H1 (cell line): ENCODE data around the gene LONP2. TPM values are rescaled to one million over a fixed set of nuclear protein-coding genes. Genes with fewer than 3 reads are reported as not detected.

Source experiments
- CTCF ChIA-PET: fragments of 300-600 bp; sonication (Branson Sonifier 250); formaldehyde crosslinking; loops from one replicate; lab custom pipeline; 2021; ENCODE audit not compliant: partially characterized antibody; lab: Charles Lee
- POLR2A ChIA-PET: fragments of 300-600 bp; sonication (Branson Sonifier 250); formaldehyde crosslinking; loops from one replicate; lab custom pipeline; 2021; ENCODE audit warnings: inconsistent platforms; ENCODE audit not compliant: partially characterized antibody; lab: Charles Lee
- DNase-seq, 2 experiments: peaks; one replicate each; pipeline versions ENCODE4 v3.0.0 to v3.0.0-alpha.2; 2010 to 2022; ENCODE audit warnings: low spot score in 2 of 2, low read depth in 1 of 2, mixed read lengths in 1 of 2
- FAIRE-seq: peaks from 2 replicates; lab custom pipeline; 2011; peaks lifted over from hg19 to GRCh38; lab: Jason Lieb, UNC
- H2AFZ ChIP-seq: 2 replicates; pipeline ENCODE4 v1.8.1; 2012; ENCODE audit warnings: low read length, inconsistent platforms
- H2AK5ac ChIP-seq: 2 replicates; pipeline ENCODE4 v1.6.1; 2013; ENCODE audit warnings: low read depth, low read length
- H2BK120ac ChIP-seq: replicated peaks from 2 replicates; pipeline ENCODE3; 2013; ENCODE audit warnings: low read depth, low read length, inconsistent platforms
- H2BK12ac ChIP-seq: 2 replicates; pipeline ENCODE4 v1.6.1; 2013; ENCODE audit warnings: low read depth, low read length
- H2BK15ac ChIP-seq: 2 replicates; pipeline ENCODE4 v1.6.1; 2013; ENCODE audit warnings: low read length
- H2BK20ac ChIP-seq: 2 replicates; pipeline ENCODE4 v1.6.1; 2013; ENCODE audit warnings: low read length
- H2BK5ac ChIP-seq: 2 replicates; pipeline ENCODE4 v1.6.1; 2013; ENCODE audit warnings: low read depth, low read length
- H3K14ac ChIP-seq: 2 replicates; pipeline ENCODE4 v1.6.1; 2013; ENCODE audit warnings: inconsistent platforms; ENCODE audit not compliant: insufficient read length
- H3K18ac ChIP-seq: 2 replicates; pipeline ENCODE4 v1.6.1; 2013; ENCODE audit warnings: low read length; ENCODE audit errors: extremely low read depth
- H3K23ac ChIP-seq: 2 replicates; pipeline ENCODE4 v1.6.1; 2013; ENCODE audit warnings: inconsistent platforms; ENCODE audit not compliant: insufficient read length
- H3K23me2 ChIP-seq: 2 replicates; pipeline ENCODE4 v1.6.1; 2013; ENCODE audit warnings: low read depth, low read length
- H3K27ac ChIP-seq: 2 replicates; pipeline ENCODE4 v1.6.1; 2011; ENCODE audit warnings: low read depth, low read length, inconsistent platforms
- H3K27me3 ChIP-seq, 4 experiments: replicated peaks in 1 of 4; 1 replicate in 1 of 4; 2 replicates in 3 of 4; pipeline versions ENCODE4 v1.6.1 to v1.8.1; 2011 to 2013; ENCODE audit warnings: low read length in 3 of 4, mild to moderate bottlenecking in 3 of 4, inconsistent platforms in 2 of 4, mixed read lengths in 2 of 4, moderate library complexity in 1 of 4; ENCODE audit not compliant: control insufficient read depth in 3 of 4, insufficient read depth in 3 of 4; ENCODE audit errors: extremely low read depth in 1 of 4
- H3K36me3 ChIP-seq, 4 experiments: 2 replicates each; pipeline versions ENCODE4 v1.6.1 to v1.8.1; 2011 to 2013; ENCODE audit warnings: mild to moderate bottlenecking in 4 of 4, low read length in 3 of 4, moderate library complexity in 2 of 4, control low read depth in 1 of 4, inconsistent platforms in 1 of 4; ENCODE audit not compliant: insufficient read depth in 4 of 4, control insufficient read depth in 2 of 4
- H3K4ac ChIP-seq: replicated peaks from 2 replicates; pipeline ENCODE3; 2013; ENCODE audit warnings: low read length, low read depth, mixed read lengths, inconsistent platforms; ENCODE audit not compliant: insufficient read length
- H3K4me1 ChIP-seq, 4 experiments: replicated peaks in 1 of 4; 1 replicate in 1 of 4; 2 replicates in 3 of 4; pipeline versions ENCODE4 v1.6.1 to v1.8.1; 2011 to 2013; ENCODE audit warnings: low read length in 3 of 4, inconsistent platforms in 2 of 4, mixed read lengths in 1 of 4; ENCODE audit not compliant: insufficient read depth in 4 of 4, control insufficient read depth in 3 of 4
- H3K4me2 ChIP-seq, 2 experiments: 2 replicates each; pipeline versions ENCODE4 v1.6.1 to v1.8.1; 2011 to 2013; ENCODE audit warnings: low read depth in 2 of 2, low read length in 2 of 2, control low read depth in 1 of 2, inconsistent platforms in 1 of 2, mild to moderate bottlenecking in 1 of 2; ENCODE audit not compliant: insufficient read depth in 1 of 2
- H3K4me3 ChIP-seq, 4 experiments: fragments of 200-600, 300-600 bp in 1 of 4; sonication (generic), shearing (Covaris generic), sonication (Bioruptor Twin) in 1 of 4; 2 replicates each; pipeline versions ENCODE4 v1.5.1 to v1.8.1; 2011 to 2016; ENCODE audit warnings: low read length in 4 of 4, low read depth in 3 of 4, control low read depth in 2 of 4, inconsistent platforms in 2 of 4, mild to moderate bottlenecking in 2 of 4, mixed read lengths in 1 of 4, moderate library complexity in 1 of 4; ENCODE audit not compliant: insufficient read depth in 2 of 4; ENCODE audit errors: extremely low read depth in 1 of 4
- H3K56ac ChIP-seq: replicated peaks from 2 replicates; pipeline ENCODE3; 2013; ENCODE audit warnings: low read depth, mild to moderate bottlenecking, mixed read lengths, low read length, inconsistent platforms; ENCODE audit not compliant: insufficient read length
- H3K79me1 ChIP-seq: 2 replicates; pipeline ENCODE4 v1.6.1; 2013; ENCODE audit warnings: low read depth, low read length, control low read depth
- H3K79me2 ChIP-seq, 2 experiments: 2 replicates each; pipeline versions ENCODE4 v1.6.1 to v1.8.1; 2012 to 2013; ENCODE audit warnings: low read length in 2 of 2, mild to moderate bottlenecking in 2 of 2, inconsistent platforms in 1 of 2; ENCODE audit not compliant: insufficient read depth in 2 of 2, control insufficient read depth in 1 of 2
- H3K9ac ChIP-seq, 4 experiments: replicated peaks in 1 of 4; 1 replicate in 1 of 4; 2 replicates in 3 of 4; pipeline versions ENCODE4 v1.6.1 to v1.8.1; 2011 to 2013; ENCODE audit warnings: low read depth in 3 of 4, low read length in 3 of 4, control low read depth in 2 of 4, mild to moderate bottlenecking in 2 of 4, moderate library complexity in 2 of 4, inconsistent platforms in 1 of 4; ENCODE audit errors: extremely low read depth in 1 of 4
- H3K9me3 ChIP-seq, 2 experiments: 2 replicates each; pipeline versions ENCODE4 v1.6.1 to v1.8.1; 2012 to 2013; ENCODE audit warnings: mild to moderate bottlenecking in 2 of 2, moderate library complexity in 2 of 2, control low read depth in 1 of 2, inconsistent platforms in 1 of 2, low read depth in 1 of 2, low read length in 1 of 2, mixed read lengths in 1 of 2; ENCODE audit not compliant: insufficient read depth in 2 of 2
- H4K20me1 ChIP-seq, 2 experiments: replicated peaks in 1 of 2; 2 replicates each; pipeline versions ENCODE3 to v1.8.1; 2011 to 2013; ENCODE audit warnings: inconsistent platforms in 2 of 2, low read length in 2 of 2, mild to moderate bottlenecking in 1 of 2; ENCODE audit not compliant: insufficient read depth in 2 of 2, control insufficient read depth in 1 of 2
- H4K5ac ChIP-seq: 2 replicates; pipeline ENCODE4 v1.6.1; 2013; ENCODE audit warnings: low read length, low read depth, mixed read lengths, inconsistent platforms; ENCODE audit not compliant: insufficient read length
- H4K8ac ChIP-seq: 2 replicates; pipeline ENCODE4 v1.8.0; 2013; ENCODE audit warnings: mild to moderate bottlenecking, moderate library complexity, low read length, inconsistent platforms; ENCODE audit not compliant: insufficient read depth; ENCODE audit errors: extremely low read depth
- H4K91ac ChIP-seq: replicated peaks from 2 replicates; pipeline ENCODE3; 2013; ENCODE audit warnings: low read length, mixed read lengths, inconsistent platforms; ENCODE audit not compliant: insufficient read length
- GABPA ChIP-seq: IDR thresholded peaks from 2 replicates; pipeline ENCODE4 v1.6.1; 2011; ENCODE audit warnings: mild to moderate bottlenecking, low read length, moderate library complexity, borderline replicate concordance; ENCODE audit not compliant: insufficient read depth
- HDAC2 ChIP-seq, 2 experiments: fragments of 300-600 bp in 1 of 2; sonication (generic) in 1 of 2; IDR thresholded peaks; 2 replicates each; pipeline ENCODE4 v1.6.1; 2011 to 2012; ENCODE audit warnings: low read depth in 2 of 2, low read length in 2 of 2, mild to moderate bottlenecking in 2 of 2, moderate library complexity in 2 of 2, borderline replicate concordance in 1 of 2, inconsistent platforms in 1 of 2
- NANOG ChIP-seq: IDR thresholded peaks from 2 replicates; pipeline ENCODE4 v1.6.1; 2011; ENCODE audit warnings: low read length, low read depth, mild to moderate bottlenecking, inconsistent platforms; ENCODE audit not compliant: insufficient read depth, poor library complexity, severe bottlenecking
- PHF8 ChIP-seq: fragments of 200-600 bp; sonication (generic); conservative IDR thresholded peaks from 2 replicates; pipeline ENCODE4 v1.7.1; 2012; ENCODE audit warnings: low read depth, mild to moderate bottlenecking, inconsistent platforms, low read length, moderate library complexity
- RFX5 ChIP-seq: IDR thresholded peaks from 2 replicates; pipeline ENCODE4 v1.6.1; 2011; ENCODE audit warnings: low read depth, low read length, improper control_type of control experiment, borderline replicate concordance
- SIX5 ChIP-seq: IDR thresholded peaks from 2 replicates; pipeline ENCODE4 v1.6.1; 2011; ENCODE audit warnings: mild to moderate bottlenecking, low read depth, low read length
- SP4 ChIP-seq: IDR thresholded peaks from 2 replicates; pipeline ENCODE4 v1.6.1; 2012; ENCODE audit warnings: low read length, inconsistent platforms
- SRF ChIP-seq: IDR thresholded peaks from 2 replicates; pipeline ENCODE4 v1.6.1; 2011; ENCODE audit warnings: mild to moderate bottlenecking, low read depth, low read length, moderate library complexity
- TBP ChIP-seq: IDR thresholded peaks from 2 replicates; pipeline ENCODE4 v1.6.1; 2011; ENCODE audit warnings: low read depth, low read length, improper control_type of control experiment
- TCF12 ChIP-seq: IDR thresholded peaks from 2 replicates; pipeline ENCODE4 v1.6.1; 2011; ENCODE audit warnings: low read depth, mild to moderate bottlenecking, low read length
- TEAD4 ChIP-seq: IDR thresholded peaks from 2 replicates; pipeline ENCODE4 v1.6.1; 2012; ENCODE audit warnings: low read depth, low read length, inconsistent platforms, mixed read lengths
- ZNF274 ChIP-seq: IDR thresholded peaks from 2 replicates; pipeline ENCODE4 v1.7.0; 2012; ENCODE audit warnings: low read length, borderline replicate concordance; ENCODE audit errors: extremely low read depth
- WGBS, 2 experiments: shearing (Covaris generic) in 1 of 2; methylation state at CpG; one replicate each; pipeline versions ENCODE4 v1.1.6 to v1.1.7; 2013 to 2015; ENCODE audit warnings: low lambda C conversion rate in 2 of 2, mixed read lengths in 2 of 2, inconsistent platforms in 1 of 2, low coverage in 1 of 2, missing lambda C conversion rate in 1 of 2; ENCODE audit not compliant: insufficient replicate concordance in 2 of 2, insufficient coverage in 1 of 2, insufficient read length in 1 of 2; ENCODE audit errors: extremely low coverage in 1 of 2, missing lambda C conversion rate in 1 of 2; 5-methylcytosine and 5-hydroxymethylcytosine counted together
- polyA plus RNA-seq, 7 experiments: library from polyadenylated mRNA; depleted of rRNA in 3 of 7; stranded (reverse) in 5 of 7; unstranded in 2 of 7; fragments of >200 nt in 5 of 7; fragments of 200-250 nt in 2 of 7; gene quantifications; 1 replicate in 5 of 7; 2 replicates in 1 of 7; 4 replicates in 1 of 7; pipeline versions ENCODE4 v1.2.1 to v1.2.3, GENCODE V29; 2011 to 2013; ENCODE audit warnings: missing spikeins in 2 of 7, mixed read lengths in 2 of 7
- total RNA-seq: library from RNA; stranded (reverse); fragmentation: NEBNext Ultra II Directional; extraction: Animal tissue kit (Norgen Biotek cat#: 25700); gene quantifications from 2 replicates; pipeline ENCODE4 v1.2.1, GENCODE V29; 2021
- TF ChIP-seq, protein P1 (sequence below): IDR thresholded peaks from 2 replicates; pipeline ENCODE4 v1.6.1; 2011; ENCODE audit warnings: low read length, improper control_type of control experiment

LONP2 gene
- total and polyA plus RNA-seq, 2 of the 8 experiments (the other 6 are each of a cell fraction or from before 2014, with no cell fraction given): 8.1 to 23.1 TPM

DNA sequence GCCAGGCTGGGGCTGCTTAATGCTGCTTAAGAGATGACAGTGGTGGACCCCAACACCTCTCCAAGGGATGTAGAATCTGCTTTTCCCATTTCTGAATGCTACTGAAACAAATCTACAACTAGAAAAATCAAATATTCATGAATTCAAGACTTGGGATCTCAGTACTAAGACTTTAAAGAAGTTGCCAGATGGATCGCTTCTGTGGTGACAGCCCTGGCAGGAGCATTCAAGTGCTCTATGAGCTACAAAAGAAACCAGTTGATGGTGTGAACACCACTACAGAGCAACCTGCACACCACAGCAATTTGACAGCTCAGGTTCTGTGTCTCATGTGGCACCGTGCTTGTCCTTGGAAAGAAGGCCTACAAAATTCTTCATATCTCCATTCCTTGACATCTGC is 98.5 kb downstream of the LONP2 start:
- H3K79me1 ChIP-seq: no peaks in the 10 kb centered on the region; the same call in 1 of the 2 replicates
- peaks cover 0 to 6% of the 10 kb centered on the region in 2 experiments for H4K20me1 ChIP-seq
- H4K8ac ChIP-seq: no peak overlapping the region
- H3K18ac ChIP-seq: no peak overlapping the region
- no peak overlapping the region for H3K9ac ChIP-seq
- no peak overlapping the region for H3K4ac ChIP-seq
- H3K23ac ChIP-seq: no peak overlapping the region
- POLR2A ChIA-PET: interaction anchor here (0.8 kb wide), 1 partner anchor 19 kb away, joined by 3 read pairs; no protein-coding TSS in a partner anchor
- no peaks in the 10 kb centered on the region for H3K27me3 ChIP-seq
- H3K56ac ChIP-seq: no peak overlapping the region
- no peak overlapping the region for H2BK5ac ChIP-seq
- H4K5ac ChIP-seq: no peak overlapping the region
- no peak overlapping the region for H2AFZ ChIP-seq
- no peak overlapping the region for H2BK120ac ChIP-seq
- H3K27ac ChIP-seq: no peak overlapping the region
- no peak overlapping the region for H2BK12ac ChIP-seq
- no peaks in the 10 kb centered on the region; a peak in 1 of 7 replicates for H3K4me1 ChIP-seq
- no peak overlapping the region for H2BK20ac ChIP-seq
- no peaks in the 10 kb centered on the region for H3K79me2 ChIP-seq
- no peaks in the 10 kb centered on the region for H3K9me3 ChIP-seq
- H4K91ac ChIP-seq: no peak overlapping the region
- WGBS, 2 experiments: 93% methylated on average over 2 of the region's 2 CpGs; no CpG with 5 or more reads in 1 of the 2 experiments
- no peaks in the 10 kb centered on the region; a peak in 1 of 8 replicates for H3K36me3 ChIP-seq
- H2BK15ac ChIP-seq: no peak overlapping the region
- no peak overlapping the region for H3K4me2 ChIP-seq
- DNase-seq (no peak), FAIRE-seq (no peak)
- no peak overlapping the region for H3K4me3 ChIP-seq
- H3K14ac ChIP-seq: no peak overlapping the region
- CTCF ChIA-PET: interaction anchor here (1.8 kb wide), 1 partner anchor 20 kb away, joined by 6 read pairs; no protein-coding TSS in a partner anchor
- no peak overlapping the region for H2AK5ac ChIP-seq
- no peaks in the 10 kb centered on the region for H3K23me2 ChIP-seq
- TF ChIP-seq, protein P1, sequence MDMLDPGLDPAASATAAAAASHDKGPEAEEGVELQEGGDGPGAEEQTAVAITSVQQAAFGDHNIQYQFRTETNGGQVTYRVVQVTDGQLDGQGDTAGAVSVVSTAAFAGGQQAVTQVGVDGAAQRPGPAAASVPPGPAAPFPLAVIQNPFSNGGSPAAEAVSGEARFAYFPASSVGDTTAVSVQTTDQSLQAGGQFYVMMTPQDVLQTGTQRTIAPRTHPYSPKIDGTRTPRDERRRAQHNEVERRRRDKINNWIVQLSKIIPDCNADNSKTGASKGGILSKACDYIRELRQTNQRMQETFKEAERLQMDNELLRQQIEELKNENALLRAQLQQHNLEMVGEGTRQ: no peak
- no peak for TF ChIP-seq RFX5
- TF ChIP-seq PHF8: no peak
- TF ChIP-seq SRF: no peak
- no peak for TF ChIP-seq ZNF274
- no peak for TF ChIP-seq SIX5
- no peak for TF ChIP-seq TCF12
- no peak for TF ChIP-seq HDAC2 (IDR thresholded peaks at IDR 0.05; ENCODE audit: borderline replicate concordance in 1 of 2, low read depth in 2 of 2, low read length in 2 of 2)
- no peak for TF ChIP-seq GABPA
- TF ChIP-seq TBP: no peak
- no peak for TF ChIP-seq SP4
- TF ChIP-seq NANOG: no peak
- TF ChIP-seq TEAD4: no peak
